ENCODE results near the gene APRT.
"Not testable (repeated sequence)": the region's sequence is repeated elsewhere in the genome, so short reads cannot be mapped to it uniquely, and the experiment has no call there.

The APRT gene

DNA sequence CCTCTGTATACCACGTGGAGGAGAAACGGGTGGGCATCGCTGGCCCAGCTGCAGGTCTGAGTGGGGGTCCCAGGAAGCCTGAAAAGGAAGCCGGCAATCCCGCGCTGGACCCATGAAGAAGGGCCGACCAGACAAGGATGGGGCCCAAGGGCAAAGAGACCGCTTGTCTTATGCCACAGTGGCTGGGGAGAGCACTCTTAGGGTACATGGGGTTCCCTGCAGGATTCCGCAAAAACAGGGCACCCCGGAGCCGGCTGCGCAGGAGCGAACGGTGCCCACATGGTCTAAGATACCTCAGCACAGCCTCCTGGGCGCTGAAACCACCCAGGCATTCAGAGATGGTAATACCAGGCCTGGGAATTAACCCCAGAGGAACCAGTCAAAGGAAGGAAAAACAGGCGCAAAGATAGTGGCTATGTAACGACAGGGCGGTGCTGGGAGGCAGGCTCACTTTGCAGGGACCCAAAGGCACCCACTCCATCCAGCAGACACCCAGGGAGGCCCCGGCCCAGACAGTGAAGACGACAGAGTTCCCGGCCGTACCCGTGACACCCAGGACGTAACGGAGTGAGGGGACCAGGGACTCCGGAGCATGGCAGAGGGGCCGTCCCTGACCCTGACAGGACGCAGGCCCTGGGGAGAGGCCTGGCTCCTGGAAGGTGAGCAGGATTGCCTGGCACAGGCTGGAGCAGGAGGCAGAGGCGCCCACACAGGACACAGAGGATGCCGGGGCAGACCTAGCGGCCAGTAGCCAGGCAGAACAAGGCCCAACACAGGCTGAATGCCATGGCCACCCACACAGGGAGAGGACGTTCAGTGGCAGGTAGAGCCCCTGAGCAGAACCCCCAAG, 37.0 kb downstream of the APRT start:
- H3K4me3 ChIP-seq (ENCODE audit: low read depth, low read length), result no peak overlapping the region
- no peak for TF ChIP-seq CTCF (IDR thresholded peaks at IDR 0.05; ENCODE audit: low read depth, low read length)
- in situ Hi-C loops (cut with HindIII; ENCODE audit: low sequenced_read_pairs), result no loop called here
- DNase-seq (ENCODE audit: low read depth, low spot score), result no peak

DNA sequence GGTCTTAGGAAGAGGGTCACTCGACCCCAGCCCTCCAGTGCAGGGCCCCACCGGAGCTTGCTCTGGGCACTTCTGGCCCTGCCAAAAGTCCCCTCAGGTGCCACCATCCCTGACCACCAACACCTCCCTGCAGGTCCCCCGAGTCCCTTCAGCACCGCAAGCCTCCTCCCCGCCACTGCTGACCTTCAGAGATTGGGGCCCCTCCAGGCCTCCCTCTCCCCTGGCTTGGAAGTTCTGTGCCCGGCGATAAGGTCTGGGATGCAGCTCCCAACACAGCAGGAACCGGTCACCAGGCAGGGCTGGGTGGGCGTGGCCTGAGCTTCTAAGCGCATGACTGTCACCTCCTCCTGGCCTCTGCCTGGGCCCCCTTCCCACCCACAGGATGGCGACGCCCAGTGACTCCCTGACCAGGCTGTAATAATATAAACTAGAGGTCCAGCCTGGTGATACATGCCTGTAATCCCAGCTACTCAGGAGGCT, 37.9 kb downstream of the APRT start:
- DNase-seq (ENCODE audit: low read depth, low spot score), result peak; percentile 62
- H3K4me3 ChIP-seq (ENCODE audit: low read depth, low read length), result no peak overlapping the region
- no peak for TF ChIP-seq CTCF (IDR thresholded peaks at IDR 0.05; ENCODE audit: low read depth, low read length)
- in situ Hi-C loops (cut with HindIII; ENCODE audit: low sequenced_read_pairs), result no loop called here

DNA sequence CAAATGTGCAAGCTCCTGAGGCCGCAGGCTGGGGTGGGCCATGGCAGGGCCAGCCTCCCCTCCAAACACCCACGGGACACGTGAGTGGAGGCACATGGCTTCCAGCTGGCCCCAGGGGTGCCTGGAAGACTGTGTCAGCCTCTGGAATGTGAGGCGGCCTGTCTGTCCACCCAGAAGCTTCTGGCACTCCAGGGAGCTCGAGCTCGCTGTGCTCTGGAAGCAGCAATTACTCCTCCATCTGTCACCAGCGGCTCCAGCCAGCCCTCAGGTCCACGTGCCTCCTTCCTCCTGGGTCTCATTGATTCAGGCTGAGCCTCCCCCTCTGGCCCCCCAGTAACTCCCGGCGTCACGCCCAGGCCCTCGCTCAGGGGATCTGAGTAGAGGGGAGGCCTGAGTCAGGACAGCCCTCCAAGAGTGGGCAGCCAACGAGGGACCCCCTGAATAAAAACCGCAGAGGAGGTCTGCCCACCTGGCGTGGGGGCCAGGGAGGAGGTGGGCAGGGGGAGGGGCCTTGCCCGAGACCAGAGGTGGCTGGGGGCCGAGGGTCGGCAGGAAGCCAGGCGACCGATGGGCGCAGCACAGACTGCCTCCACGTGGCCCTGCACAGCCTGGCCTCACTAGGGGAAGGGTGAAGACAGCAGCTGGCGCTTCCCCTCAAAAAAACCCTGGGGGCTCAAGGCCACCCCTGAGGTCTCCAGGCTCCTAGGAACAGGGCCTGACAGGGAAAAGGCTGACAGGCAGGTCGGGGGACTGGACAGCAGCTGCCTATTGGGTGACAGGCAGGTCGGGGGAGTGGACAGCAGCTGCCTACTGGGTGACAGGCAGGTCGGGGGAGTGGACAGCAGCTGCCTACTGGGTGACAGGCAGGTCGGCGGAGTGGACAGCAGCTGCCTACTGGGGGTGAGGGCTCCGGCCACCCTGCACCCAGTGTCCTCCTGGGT, 38.6 kb downstream of the APRT start:
- DNase-seq (ENCODE audit: low read depth, low spot score), result peak; percentile 90
- no peak for TF ChIP-seq CTCF (IDR thresholded peaks at IDR 0.05; ENCODE audit: low read depth, low read length)
- H3K4me3 ChIP-seq (ENCODE audit: low read depth, low read length), result no peak overlapping the region
- in situ Hi-C loops (cut with HindIII; ENCODE audit: low sequenced_read_pairs), result no loop called here

DNA sequence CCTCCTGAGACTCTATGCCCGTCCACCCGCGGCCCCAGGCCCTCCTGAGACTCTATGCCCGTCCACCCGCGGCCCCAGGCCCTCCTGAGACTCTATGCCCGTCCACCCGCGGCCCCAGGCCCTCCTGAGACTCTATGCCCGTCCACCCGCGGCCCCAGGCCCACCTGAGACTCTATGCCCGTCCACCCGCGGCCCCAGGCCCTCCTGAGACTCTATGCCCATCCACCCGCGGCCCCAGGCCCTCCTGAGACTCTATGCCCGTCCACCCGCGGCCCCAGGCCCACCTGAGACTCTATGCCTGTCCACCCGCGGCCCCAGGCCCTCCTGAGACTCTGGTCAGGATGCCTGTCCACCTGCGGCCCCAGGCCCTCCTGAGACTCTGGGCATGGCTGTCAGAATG, 39.9 kb downstream of the APRT start:
- in situ Hi-C loops (cut with HindIII; ENCODE audit: low sequenced_read_pairs); DNase-seq (ENCODE audit: low read depth, low spot score); H3K4me3 ChIP-seq (ENCODE audit: low read depth, low read length): not testable (repeated sequence)

GRCh38 chr16:88771294-88771772, 40.4 kb downstream of the APRT start:
- H3K4me3 ChIP-seq (ENCODE audit: low read depth, low read length), result no peak overlapping the region
- in situ Hi-C loops (cut with HindIII; ENCODE audit: low sequenced_read_pairs), result no loop called here
- no peak for TF ChIP-seq CTCF (IDR thresholded peaks at IDR 0.05; ENCODE audit: low read depth, low read length)
- DNase-seq (ENCODE audit: low read depth, low spot score), result no peak

DNA sequence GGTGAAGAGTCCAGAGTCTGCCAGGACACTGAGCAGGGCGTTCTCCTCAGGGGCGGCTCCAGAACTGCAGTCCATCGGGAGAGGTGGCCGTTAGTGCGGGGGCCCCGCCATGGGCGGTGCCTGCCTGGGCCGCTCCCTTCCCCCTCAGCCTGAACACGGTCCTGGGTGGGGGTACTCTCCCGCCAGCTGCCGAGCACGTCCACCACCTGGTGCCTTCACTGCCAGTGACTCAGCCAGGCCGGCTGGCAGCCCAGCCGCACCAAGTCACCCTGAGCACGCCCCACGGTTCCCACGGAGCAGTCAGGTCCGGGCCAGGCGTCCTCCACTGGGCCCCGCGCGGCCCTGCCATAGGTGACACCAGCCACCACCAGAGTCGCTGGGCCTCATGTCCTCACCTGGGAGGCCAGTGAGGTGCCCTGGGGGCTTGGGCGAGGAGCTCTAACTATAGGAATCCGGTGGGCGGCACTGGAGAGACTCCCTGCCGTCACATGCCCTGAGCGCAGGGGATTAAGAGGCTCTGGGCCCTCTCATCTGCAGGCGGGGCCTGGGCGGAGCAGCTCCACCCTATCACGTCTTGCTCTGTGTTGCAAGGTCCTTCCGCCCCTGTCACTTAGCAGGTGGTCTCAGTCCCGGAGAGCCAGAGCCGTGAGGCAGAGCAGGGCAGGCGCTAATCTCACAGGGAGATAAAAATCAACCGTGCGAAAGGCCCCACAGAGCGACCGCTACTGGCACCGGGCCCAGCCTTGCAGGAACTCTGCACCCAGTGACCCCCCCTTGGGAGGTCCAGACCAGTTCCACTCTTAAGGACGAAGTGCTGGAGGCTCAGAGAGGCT, 41.1 kb downstream of the APRT start:
- DNase-seq (ENCODE audit: low read depth, low spot score), result peak; percentile 80
- TF ChIP-seq CTCF (IDR thresholded peaks at IDR 0.05; ENCODE audit: low read depth, low read length), result no peak
- in situ Hi-C loops (cut with HindIII; ENCODE audit: low sequenced_read_pairs), result no loop called here
- no peak overlapping the region for H3K4me3 ChIP-seq (ENCODE audit: low read depth, low read length)

Measured in astrocyte of the spinal cord (primary cell).